Measurements from ENCODE around the gene DRC7.

DNA sequence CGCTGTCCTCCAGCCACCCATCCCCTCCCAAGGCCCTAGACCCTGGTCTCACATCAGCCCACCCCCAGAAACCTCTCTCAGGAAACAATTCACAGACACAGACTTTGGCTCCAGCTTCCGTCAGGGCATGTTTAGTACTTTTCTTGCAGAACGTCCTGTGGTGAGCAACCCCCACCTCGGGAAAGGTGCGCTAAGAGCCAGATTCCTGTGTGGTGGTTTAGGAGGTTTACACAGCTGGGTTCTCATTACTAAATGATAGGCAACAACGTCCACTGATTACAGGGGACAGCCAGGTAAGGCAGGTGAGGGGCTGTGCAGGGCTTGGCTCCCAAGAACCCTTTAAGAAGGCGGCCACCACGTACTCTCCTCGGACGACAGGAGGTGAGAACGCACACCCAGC lies 78.4 kb downstream of the DRC7 start:
- no peak for TF ChIP-seq POLR2AphosphoS5 (IDR thresholded peaks at IDR 0.05; ENCODE audit: low read depth, low read length)
- TF ChIP-seq, protein P1, sequence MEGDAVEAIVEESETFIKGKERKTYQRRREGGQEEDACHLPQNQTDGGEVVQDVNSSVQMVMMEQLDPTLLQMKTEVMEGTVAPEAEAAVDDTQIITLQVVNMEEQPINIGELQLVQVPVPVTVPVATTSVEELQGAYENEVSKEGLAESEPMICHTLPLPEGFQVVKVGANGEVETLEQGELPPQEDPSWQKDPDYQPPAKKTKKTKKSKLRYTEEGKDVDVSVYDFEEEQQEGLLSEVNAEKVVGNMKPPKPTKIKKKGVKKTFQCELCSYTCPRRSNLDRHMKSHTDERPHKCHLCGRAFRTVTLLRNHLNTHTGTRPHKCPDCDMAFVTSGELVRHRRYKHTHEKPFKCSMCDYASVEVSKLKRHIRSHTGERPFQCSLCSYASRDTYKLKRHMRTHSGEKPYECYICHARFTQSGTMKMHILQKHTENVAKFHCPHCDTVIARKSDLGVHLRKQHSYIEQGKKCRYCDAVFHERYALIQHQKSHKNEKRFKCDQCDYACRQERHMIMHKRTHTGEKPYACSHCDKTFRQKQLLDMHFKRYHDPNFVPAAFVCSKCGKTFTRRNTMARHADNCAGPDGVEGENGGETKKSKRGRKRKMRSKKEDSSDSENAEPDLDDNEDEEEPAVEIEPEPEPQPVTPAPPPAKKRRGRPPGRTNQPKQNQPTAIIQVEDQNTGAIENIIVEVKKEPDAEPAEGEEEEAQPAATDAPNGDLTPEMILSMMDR (IDR thresholded peaks at IDR 0.05) = no peak
